NB4 (cell line): Measurements from ENCODE around the gene SNTA1.

Experiments
- DNase-seq: peaks from one replicate; pipeline ENCODE4 v3.0.0; 2010; ENCODE audit warnings: low read depth
- H3K4me3 ChIP-seq: one replicate; pipeline ENCODE4 v1.5.1; 2011; ENCODE audit warnings: mild to moderate bottlenecking, low read depth, low read length, moderate library complexity
- MYC ChIP-seq: IDR thresholded peaks from 2 replicates; pipeline ENCODE4 v1.6.1; 2011; ENCODE audit warnings: low read depth, low read length
- POLR2A ChIP-seq: IDR thresholded peaks from 2 replicates; pipeline ENCODE4 v1.6.1; 2011; ENCODE audit warnings: mild to moderate bottlenecking; ENCODE audit not compliant: insufficient read length; ENCODE audit errors: extremely low read depth
- TF ChIP-seq, protein P1 (sequence below): IDR thresholded peaks from one replicate; pipeline ENCODE4 v1.5.1; 2012; ENCODE audit warnings: low read depth, low read length
- TF ChIP-seq, protein P2 (sequence below): IDR thresholded peaks from 2 replicates; pipeline ENCODE4 v1.6.1; 2011; ENCODE audit warnings: low read depth, low read length

Gene SNTA1

DNA sequence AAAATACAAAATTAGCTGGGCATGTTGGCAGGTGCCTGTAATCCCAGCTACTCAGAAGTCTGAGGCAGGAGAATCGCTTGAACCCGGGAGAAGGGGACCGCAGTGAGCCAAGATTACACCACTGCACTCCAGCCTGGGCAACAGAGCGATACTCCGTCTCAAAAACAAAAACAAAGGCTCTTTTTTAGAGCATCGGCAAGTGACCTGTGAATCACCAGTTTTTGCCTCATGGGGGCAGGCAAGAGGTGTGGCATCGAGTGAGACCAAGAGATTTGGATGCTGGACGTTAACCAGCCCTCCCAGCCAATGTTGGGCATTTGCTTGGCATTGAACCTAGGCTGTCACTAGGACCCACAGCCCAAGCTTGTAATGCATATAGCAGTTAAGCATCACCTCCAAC, 27.6 kb downstream of the SNTA1 start:
- TF ChIP-seq MYC, result no peak
- TF ChIP-seq, protein P1, sequence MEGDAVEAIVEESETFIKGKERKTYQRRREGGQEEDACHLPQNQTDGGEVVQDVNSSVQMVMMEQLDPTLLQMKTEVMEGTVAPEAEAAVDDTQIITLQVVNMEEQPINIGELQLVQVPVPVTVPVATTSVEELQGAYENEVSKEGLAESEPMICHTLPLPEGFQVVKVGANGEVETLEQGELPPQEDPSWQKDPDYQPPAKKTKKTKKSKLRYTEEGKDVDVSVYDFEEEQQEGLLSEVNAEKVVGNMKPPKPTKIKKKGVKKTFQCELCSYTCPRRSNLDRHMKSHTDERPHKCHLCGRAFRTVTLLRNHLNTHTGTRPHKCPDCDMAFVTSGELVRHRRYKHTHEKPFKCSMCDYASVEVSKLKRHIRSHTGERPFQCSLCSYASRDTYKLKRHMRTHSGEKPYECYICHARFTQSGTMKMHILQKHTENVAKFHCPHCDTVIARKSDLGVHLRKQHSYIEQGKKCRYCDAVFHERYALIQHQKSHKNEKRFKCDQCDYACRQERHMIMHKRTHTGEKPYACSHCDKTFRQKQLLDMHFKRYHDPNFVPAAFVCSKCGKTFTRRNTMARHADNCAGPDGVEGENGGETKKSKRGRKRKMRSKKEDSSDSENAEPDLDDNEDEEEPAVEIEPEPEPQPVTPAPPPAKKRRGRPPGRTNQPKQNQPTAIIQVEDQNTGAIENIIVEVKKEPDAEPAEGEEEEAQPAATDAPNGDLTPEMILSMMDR, result peak; percentile 45
- H3K4me3 ChIP-seq, result no peak overlapping the region
- peak; percentile 38 for DNase-seq

DNA sequence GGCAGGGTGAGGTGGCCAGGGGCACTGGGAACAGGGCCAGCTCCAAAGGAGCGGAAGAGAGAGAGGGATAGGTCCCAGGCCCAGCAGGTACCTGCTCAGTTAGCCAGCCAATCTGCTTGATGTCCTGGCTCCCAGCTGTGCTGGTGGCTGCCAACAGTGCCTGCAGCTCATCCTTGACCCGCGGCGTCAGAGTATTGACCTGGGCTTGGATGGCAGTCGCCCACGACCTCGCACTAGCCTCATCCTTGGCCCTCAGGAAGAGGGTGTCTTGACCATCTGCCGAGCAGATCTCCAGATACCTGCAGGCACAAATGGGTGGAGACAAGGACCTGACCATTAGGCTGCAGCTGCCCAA, 31.1 kb downstream of the SNTA1 start:
- TF ChIP-seq MYC (no peak), POLR2A (no peak)
- TF ChIP-seq, protein P2, sequence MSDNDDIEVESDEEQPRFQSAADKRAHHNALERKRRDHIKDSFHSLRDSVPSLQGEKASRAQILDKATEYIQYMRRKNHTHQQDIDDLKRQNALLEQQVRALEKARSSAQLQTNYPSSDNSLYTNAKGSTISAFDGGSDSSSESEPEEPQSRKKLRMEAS, result no peak
- TF ChIP-seq, protein P1, result no peak
- no peak overlapping the region for H3K4me3 ChIP-seq
- DNase-seq, result no peak

DNA sequence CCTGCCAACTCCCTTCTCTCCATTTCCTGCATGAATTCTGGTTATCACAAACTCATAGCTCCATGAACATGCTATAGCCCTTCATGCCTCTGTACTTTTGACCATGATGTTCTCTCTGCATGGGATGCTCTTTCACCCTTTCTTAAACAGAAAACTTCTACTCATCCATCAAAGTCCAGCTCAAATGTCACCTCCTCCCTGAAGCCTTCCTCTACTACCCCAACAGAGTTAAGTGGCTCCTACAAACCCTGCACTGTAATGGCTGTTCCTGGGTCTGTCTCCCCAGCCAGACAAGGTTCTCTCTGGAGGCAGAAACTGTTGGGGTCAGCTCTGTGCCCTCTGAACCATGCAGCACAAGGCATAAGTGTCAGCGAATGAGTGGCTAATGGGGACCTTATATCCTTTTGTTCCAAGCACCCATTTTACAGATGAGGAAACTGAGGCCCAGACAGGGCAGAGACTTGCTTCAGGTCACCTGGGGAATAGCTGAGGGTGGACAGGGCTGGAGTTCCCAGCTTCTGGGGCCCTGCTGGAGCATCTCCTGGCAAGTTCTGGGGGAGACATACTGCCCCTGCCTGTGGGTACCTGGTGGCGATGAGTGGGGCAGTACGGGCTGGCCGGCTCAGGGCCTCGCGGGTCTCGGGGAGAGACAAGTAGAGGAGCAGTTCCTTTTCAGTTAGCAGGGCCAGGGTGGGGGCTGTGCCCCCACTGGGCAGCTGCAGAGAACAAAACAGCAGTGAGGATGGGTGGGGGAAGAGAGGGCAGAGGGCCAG, 31.7 kb downstream of the SNTA1 start:
- TF ChIP-seq POLR2A (no peak), MYC (no peak)
- TF ChIP-seq, protein P1, result no peak
- TF ChIP-seq, protein P2, result no peak
- DNase-seq, result no peak
- no peak overlapping the region for H3K4me3 ChIP-seq

DNA sequence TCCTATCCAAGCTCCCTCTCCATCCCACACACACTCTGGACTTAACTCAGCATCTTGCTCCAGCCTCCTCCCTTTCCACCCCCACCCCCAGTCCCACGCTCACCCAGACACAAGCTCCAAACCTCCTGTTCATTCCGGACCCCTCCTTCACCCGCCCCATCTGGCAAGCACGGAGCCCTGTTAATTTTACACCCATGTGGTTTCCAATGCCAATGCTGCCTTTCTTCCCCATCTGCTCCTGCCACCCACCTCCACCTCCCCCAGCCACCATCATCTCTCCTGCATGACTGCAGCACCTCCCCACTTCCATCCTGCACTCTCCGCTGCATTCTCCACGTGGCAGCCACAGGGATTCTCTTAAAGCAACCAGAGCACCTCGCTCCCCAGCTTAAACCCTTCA, 32.3 kb downstream of the SNTA1 start:
- TF ChIP-seq POLR2A (no peak), MYC (no peak)
- TF ChIP-seq, protein P2, result no peak
- TF ChIP-seq, protein P1, result no peak
- no peak for DNase-seq
- H3K4me3 ChIP-seq, result no peak overlapping the region

DNA sequence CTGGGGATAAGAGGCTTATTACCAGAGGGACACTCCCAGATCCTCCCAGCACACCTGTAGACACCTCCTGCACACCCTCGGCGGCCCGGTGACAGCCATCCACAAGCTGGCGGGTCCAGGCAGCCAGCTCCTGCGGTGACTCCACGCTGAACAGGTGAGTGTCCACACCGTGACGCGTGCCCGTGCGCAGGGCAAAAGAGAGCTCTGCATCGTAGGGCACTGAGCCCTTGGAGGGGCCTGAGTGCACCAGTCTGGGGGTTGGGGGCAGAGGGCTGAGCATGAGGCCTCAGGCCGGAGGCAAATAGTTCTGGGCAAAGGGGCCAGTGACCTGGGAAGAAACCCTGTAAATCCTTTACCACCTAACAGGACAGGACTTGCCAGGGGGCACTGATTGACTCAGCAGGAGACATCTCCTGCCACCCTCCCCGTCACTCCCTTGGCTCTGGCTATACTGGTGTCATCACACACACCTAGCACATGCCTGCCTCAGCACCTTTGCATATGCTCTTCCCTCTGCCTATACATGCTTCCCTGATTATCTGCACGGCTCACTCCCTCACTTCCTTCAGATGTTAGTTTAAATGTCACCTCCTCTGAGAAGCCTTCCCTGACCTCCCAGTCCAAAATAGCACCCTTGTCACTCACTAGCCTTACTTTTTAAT, 33.4 kb downstream of the SNTA1 start:
- no peak overlapping the region for H3K4me3 ChIP-seq
- no peak for TF ChIP-seq POLR2A
- TF ChIP-seq, protein P2, result no peak
- TF ChIP-seq, protein P1, result no peak
- no peak for TF ChIP-seq MYC
- DNase-seq, result no peak
